Measurements from ENCODE around the gene SMPDL3A. TPM values are rescaled to one million over a fixed set of nuclear protein-coding genes. Genes with fewer than 3 reads are reported as not detected.

Gene SMPDL3A
- total RNA-seq, 1 experiment from 2014 or later: 0.59 TPM

DNA sequence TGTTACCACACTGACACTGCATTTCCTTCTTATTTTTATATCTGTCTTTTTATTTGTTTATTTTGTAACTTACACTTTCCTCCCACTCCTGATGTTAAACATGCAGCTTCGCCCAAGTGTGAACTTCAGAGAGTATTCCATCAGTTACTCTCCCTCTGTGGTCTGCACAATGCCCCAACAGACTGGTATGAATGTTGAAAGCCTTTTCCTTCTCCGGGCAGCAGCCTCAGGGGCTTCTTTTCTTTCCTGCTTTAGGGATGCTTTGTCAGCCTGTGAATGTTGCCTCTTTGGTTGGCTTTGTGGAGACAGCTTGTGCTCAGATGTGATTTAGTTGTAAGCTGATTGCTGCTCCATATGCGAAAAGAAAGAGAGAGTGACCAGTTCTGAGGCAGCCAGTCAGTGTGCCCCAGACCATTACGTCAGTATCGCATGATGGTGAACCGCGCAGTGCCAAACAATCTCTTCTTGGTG lies 44.0 kb downstream of the SMPDL3A start:
- no peak overlapping the region for H4K5ac ChIP-seq (ENCODE audit: insufficient read length, low read depth, low read length)
- peaks cover 31 to 37% of the 10 kb centered on the region in 2 experiments for H3K4me1 Mint-ChIP-seq
- no peak overlapping the region; a peak in 1 of 7 replicates for H3K27ac Mint-ChIP-seq

More for the DNA sequence above, 44.0 kb downstream of the SMPDL3A start:
- TF ChIP-seq, protein P1, sequence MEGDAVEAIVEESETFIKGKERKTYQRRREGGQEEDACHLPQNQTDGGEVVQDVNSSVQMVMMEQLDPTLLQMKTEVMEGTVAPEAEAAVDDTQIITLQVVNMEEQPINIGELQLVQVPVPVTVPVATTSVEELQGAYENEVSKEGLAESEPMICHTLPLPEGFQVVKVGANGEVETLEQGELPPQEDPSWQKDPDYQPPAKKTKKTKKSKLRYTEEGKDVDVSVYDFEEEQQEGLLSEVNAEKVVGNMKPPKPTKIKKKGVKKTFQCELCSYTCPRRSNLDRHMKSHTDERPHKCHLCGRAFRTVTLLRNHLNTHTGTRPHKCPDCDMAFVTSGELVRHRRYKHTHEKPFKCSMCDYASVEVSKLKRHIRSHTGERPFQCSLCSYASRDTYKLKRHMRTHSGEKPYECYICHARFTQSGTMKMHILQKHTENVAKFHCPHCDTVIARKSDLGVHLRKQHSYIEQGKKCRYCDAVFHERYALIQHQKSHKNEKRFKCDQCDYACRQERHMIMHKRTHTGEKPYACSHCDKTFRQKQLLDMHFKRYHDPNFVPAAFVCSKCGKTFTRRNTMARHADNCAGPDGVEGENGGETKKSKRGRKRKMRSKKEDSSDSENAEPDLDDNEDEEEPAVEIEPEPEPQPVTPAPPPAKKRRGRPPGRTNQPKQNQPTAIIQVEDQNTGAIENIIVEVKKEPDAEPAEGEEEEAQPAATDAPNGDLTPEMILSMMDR (conservative IDR thresholded peaks at IDR 0.05): no peak
- no peak overlapping the region for H2BK20ac ChIP-seq (ENCODE audit: low read depth, low read length, poor library complexity, severe bottlenecking)
- no peaks in the 10 kb centered on the region for H3K79me2 ChIP-seq (ENCODE audit: insufficient read depth, low read length)
- no peak overlapping the region for H2BK5ac ChIP-seq (ENCODE audit: insufficient read length, low read length)
- no peak overlapping the region for H2AFZ ChIP-seq (ENCODE audit: low read length)
- H3K9ac ChIP-seq (ENCODE audit: extremely low read depth, insufficient read length, low read length): no peak overlapping the region
- DNase-seq: peak; percentile 57
- no peak overlapping the region for H3K4me3 Mint-ChIP-seq
- no peak overlapping the region for H3K56ac ChIP-seq (ENCODE audit: insufficient read length, low read depth, low read length)
- H3K36me3 Mint-ChIP-seq (ENCODE audit: insufficient read depth in 1 of 3, low read depth in 3 of 3): no peaks in the 10 kb centered on the region
- H2AK5ac ChIP-seq (ENCODE audit: insufficient read length, low read length): no peak overlapping the region
- H3K27me3 ChIP-seq (ENCODE audit: insufficient read depth, low read length): no peaks in the 10 kb centered on the region
- no peaks in the 10 kb centered on the region for H3K9me3 Mint-ChIP-seq
- no peaks in the 10 kb centered on the region for H4K20me1 ChIP-seq (ENCODE audit: control insufficient read depth, insufficient read depth, insufficient read length)
- WGBS (ENCODE audit: extremely low coverage, insufficient read length, low lambda C conversion rate): no CpG with 5 or more reads among the region's 7 CpGs
- H3K4me2 ChIP-seq (ENCODE audit: insufficient read depth, insufficient read length, low read length): no peak overlapping the region
- H3K18ac ChIP-seq (ENCODE audit: insufficient read length, low read depth, low read length): no peak overlapping the region
- no peak overlapping the region for H4K8ac ChIP-seq (replicated peaks; ENCODE audit: insufficient read length, low read depth, low read length)
- no peak overlapping the region for H2BK15ac ChIP-seq (ENCODE audit: low read depth, low read length)
- H3K79me1 ChIP-seq (ENCODE audit: insufficient read depth, low read depth, low read length, poor library complexity, severe bottlenecking): no peaks in the 10 kb centered on the region
- no peak overlapping the region for H2BK12ac ChIP-seq (ENCODE audit: insufficient read length, low read depth, low read length)
- peaks cover 3% of the 10 kb centered on the region; the same call in 1 of the 2 replicates for H3K4me1 ChIP-seq (ENCODE audit: insufficient read depth, low read length)
- H3K4ac ChIP-seq (ENCODE audit: low read depth, low read length): no peak overlapping the region
- no peak overlapping the region for H3T11ph ChIP-seq (ENCODE audit: low read length)
- H3K9me3 ChIP-seq (ENCODE audit: control insufficient read depth, low read depth, low read length): no peaks in the 10 kb centered on the region
- H3K23me2 ChIP-seq (ENCODE audit: insufficient read length, low read depth, low read length, poor library complexity, severe bottlenecking): no peaks in the 10 kb centered on the region
- H3K27me3 Mint-ChIP-seq (ENCODE audit: low read depth): no peaks in the 10 kb centered on the region
- no peak overlapping the region for H3K14ac ChIP-seq (ENCODE audit: insufficient read depth, low read length)
- no peak overlapping the region for H3K27ac ChIP-seq (ENCODE audit: insufficient read length, low read depth, low read length)
- no peak overlapping the region for H4K91ac ChIP-seq (ENCODE audit: insufficient read length, low read depth, low read length)
- H2BK120ac ChIP-seq (ENCODE audit: low read depth, low read length, poor library complexity, severe bottlenecking): no peak overlapping the region
- no peak overlapping the region for H3K23ac ChIP-seq (ENCODE audit: insufficient read length, low read depth, low read length)
